ENCODE measurements around the gene HOXD9. TPM values are rescaled to one million over a fixed set of nuclear protein-coding genes. Genes with fewer than 3 reads are reported as not detected.

HOXD9 gene
- total RNA-seq, 1 experiment from 2014 or later, result not detected

DNA sequence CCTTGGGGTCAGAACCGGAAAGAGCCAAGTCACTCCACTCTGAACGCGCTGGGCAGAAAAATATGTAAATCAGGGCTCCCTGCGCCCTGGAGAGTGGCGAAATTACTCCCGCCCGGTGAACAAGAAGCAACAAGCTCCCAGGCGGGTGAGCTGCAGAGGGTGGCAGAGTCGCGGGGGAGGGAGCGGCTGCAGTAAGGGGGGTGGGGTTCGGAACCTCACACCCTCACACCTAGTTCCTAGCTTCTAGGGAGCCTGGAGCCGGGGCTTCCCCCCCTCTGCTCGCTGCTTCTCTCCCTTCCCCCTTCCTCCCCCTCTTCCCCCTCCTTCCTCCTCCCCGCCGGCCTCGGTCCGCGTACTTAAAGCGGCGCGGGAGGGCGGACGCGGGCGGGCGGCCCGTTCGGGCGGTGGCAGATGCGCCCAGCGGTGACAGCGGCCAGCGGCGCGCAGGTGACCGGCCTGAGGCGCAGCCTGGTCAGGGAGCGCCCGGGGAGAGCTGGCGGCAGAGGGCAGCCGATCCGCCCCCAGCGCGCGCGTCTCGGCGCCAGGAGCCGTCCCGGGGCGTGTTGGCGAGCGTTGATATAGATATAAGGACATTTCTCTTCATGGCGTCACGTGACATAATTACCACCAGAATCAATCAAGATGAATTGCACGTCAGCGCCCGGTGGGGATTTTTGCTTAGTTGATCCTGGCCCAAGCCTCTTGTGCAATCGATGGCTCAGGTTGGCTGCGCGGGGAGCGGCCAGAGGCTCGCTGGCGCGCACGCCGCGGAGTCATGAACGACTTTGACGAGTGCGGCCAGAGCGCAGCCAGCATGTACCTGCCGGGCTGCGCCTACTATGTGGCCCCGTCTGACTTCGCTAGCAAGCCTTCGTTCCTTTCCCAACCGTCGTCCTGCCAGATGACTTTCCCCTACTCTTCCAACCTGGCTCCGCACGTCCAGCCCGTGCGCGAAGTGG, 15.7 kb upstream of the HOXD9 start, which contains the start of gene HOXD11:
TSS of gene HOXD11 (plus strand) at position 700 of the 959 bp plus-strand sequence. CDS start at position 776, 76 bp downstream.
- H3K4me2 ChIP-seq, result no peak within 1 kb of the TSS
- no peak for TF ChIP-seq CTCF (conservative IDR thresholded peaks at IDR 0.05)
- TF ChIP-seq EZH2 (IDR thresholded peaks at IDR 0.05; ENCODE audit: low read depth), result no peak
- ChIA-PET POLR2A (ENCODE audit: unreplicated experiment) (interaction anchor here (0.8 kb wide), 1 partner anchor 1644 kb away, joined by 10 read pairs; no protein-coding TSS in a partner anchor), CTCF (interaction anchor here (1.0 kb wide), 1 partner anchor 9 kb away, joined by 7 read pairs; no protein-coding TSS in a partner anchor)
- no peak within 1 kb of the TSS for H3K27ac ChIP-seq
- no peak within 1 kb of the TSS for H3K4me3 ChIP-seq
- no peaks in the 10 kb centered on the region for H3K36me3 ChIP-seq (ENCODE audit: low read depth)
- H3F3A ChIP-seq (ENCODE audit: insufficient read depth, low read depth), result no peaks in the 10 kb centered on the region
- no peak for DNase-seq
- H4K20me1 ChIP-seq (ENCODE audit: insufficient read depth), result no peaks in the 10 kb centered on the region
- H3K79me2 ChIP-seq (ENCODE audit: low read depth), result no peaks in the 10 kb centered on the region
- no TSS peak for BruUV-seq (replicated peaks)
- intact Hi-C loops (cut with micrococcal nuclease; ENCODE audit: unreplicated experiment), result no loop called here
- no peak within 1 kb of the TSS for H2AFZ ChIP-seq
- peaks cover 32% of the 10 kb centered on the region for H3K27me3 ChIP-seq (ENCODE audit: insufficient read depth, low read depth)
- H3K9me2 ChIP-seq (ENCODE audit: insufficient read depth), result no peaks in the 10 kb centered on the region
- no peaks in the 10 kb centered on the region for H3K9me3 ChIP-seq (ENCODE audit: insufficient read depth, low read depth)
- H3K4me1 ChIP-seq (replicated peaks; ENCODE audit: insufficient read depth), result no peaks in the 10 kb centered on the region

- no TSS peak for BruUV-seq (replicated peaks)
- ChIA-PET CTCF (no interaction called here), POLR2A (ENCODE audit: unreplicated experiment) (no interaction called here)
- no peak overlapping the region for H3K27ac ChIP-seq
- no peaks in the 10 kb centered on the region for H3K9me2 ChIP-seq (ENCODE audit: insufficient read depth)
- TF ChIP-seq CTCF (conservative IDR thresholded peaks at IDR 0.05) (no peak), EZH2 (IDR thresholded peaks at IDR 0.05; ENCODE audit: low read depth) (no peak)
- H3K36me3 ChIP-seq (ENCODE audit: low read depth), result no peaks in the 10 kb centered on the region
- no peak overlapping the region for H3K4me2 ChIP-seq
- intact Hi-C loops (cut with micrococcal nuclease; ENCODE audit: unreplicated experiment), result no loop called here
- H3K9me3 ChIP-seq (ENCODE audit: insufficient read depth, low read depth), result no peaks in the 10 kb centered on the region
- H4K20me1 ChIP-seq (ENCODE audit: insufficient read depth), result no peaks in the 10 kb centered on the region
- H2AFZ ChIP-seq, result no peak overlapping the region
- no peaks in the 10 kb centered on the region for H3K79me2 ChIP-seq (ENCODE audit: low read depth)
- peaks cover 31% of the 10 kb centered on the region; the same call in 1 of the 2 replicates for H3K27me3 ChIP-seq (ENCODE audit: insufficient read depth, low read depth)
- no peaks in the 10 kb centered on the region for H3F3A ChIP-seq (ENCODE audit: insufficient read depth, low read depth)
- H3K4me3 ChIP-seq, result no peak overlapping the region
- no peaks in the 10 kb centered on the region for H3K4me1 ChIP-seq (replicated peaks; ENCODE audit: insufficient read depth)
- no peak for DNase-seq
Measured at GRCh38 chr2:176107731-176108181, 14.8 kb upstream of the HOXD9 start.

GRCh38 chr2:176109192-176109901, 13.2 kb upstream of the HOXD9 start:
- Histone ChIP-seq H3F3A (ENCODE audit: insufficient read depth, low read depth) (no peaks in the 10 kb centered on the region), H3K27me3 (ENCODE audit: insufficient read depth, low read depth) (peaks cover 37% of the 10 kb centered on the region), H3K36me3 (ENCODE audit: low read depth) (no peaks in the 10 kb centered on the region), H3K4me2 (no peak overlapping the region), H3K9me2 (ENCODE audit: insufficient read depth) (no peaks in the 10 kb centered on the region), H3K4me3 (no peak overlapping the region), H3K27ac (no peak overlapping the region), H3K4me1 (replicated peaks; ENCODE audit: insufficient read depth) (no peaks in the 10 kb centered on the region), H2AFZ (no peak overlapping the region), H4K20me1 (ENCODE audit: insufficient read depth) (no peaks in the 10 kb centered on the region), H3K79me2 (ENCODE audit: low read depth) (no peaks in the 10 kb centered on the region), H3K9me3 (ENCODE audit: insufficient read depth, low read depth) (no peaks in the 10 kb centered on the region)
- intact Hi-C loops (cut with micrococcal nuclease; ENCODE audit: unreplicated experiment), result no loop called here
- ChIA-PET POLR2A (ENCODE audit: unreplicated experiment) (no interaction called here), CTCF (no interaction called here)
- BruUV-seq (replicated peaks), result no TSS peak
- TF ChIP-seq EZH2 (IDR thresholded peaks at IDR 0.05; ENCODE audit: low read depth) (no peak), CTCF (conservative IDR thresholded peaks at IDR 0.05) (no peak)
- DNase-seq, result no peak

Data from PC-9 (cell line).